Measurements from ENCODE around the gene NIN.
A peak's percentile ranks its signal among the peaks of the same experiment; 100 is the strongest.

The NIN gene

GRCh38 chr14:50786751-50787464 lies 44.1 kb downstream of the NIN start:
- no peak for DNase-seq

GRCh38 chr14:50785457-50786063 lies 45.4 kb downstream of the NIN start:
- no peak for DNase-seq

- DNase-seq, result no peak
Measured at GRCh38 chr14:50784683-50785456, 46.1 kb downstream of the NIN start.

- DNase-seq, result no peak
Measured at GRCh38 chr14:50783563-50783962, 47.4 kb downstream of the NIN start.

- DNase-seq, result no peak
Measured at GRCh38 chr14:50780393-50780792, 50.6 kb downstream of the NIN start.

- no peak for DNase-seq
Measured at GRCh38 chr14:50778721-50779483, 52.1 kb downstream of the NIN start.

GRCh38 chr14:50776522-50776921 lies 54.4 kb downstream of the NIN start:
- no peak for DNase-seq

- DNase-seq, result no peak
Measured at GRCh38 chr14:50775357-50775756, 55.6 kb downstream of the NIN start.

- no peak for DNase-seq
Measured at GRCh38 chr14:50774542-50775267, 56.3 kb downstream of the NIN start.

GRCh38 chr14:50773632-50774541 lies 57.1 kb downstream of the NIN start:
- DNase-seq, result no peak

GRCh38 chr14:50772412-50772811 lies 58.5 kb downstream of the NIN start:
- DNase-seq, result no peak

GRCh38 chr14:50770586-50770985 lies 60.4 kb downstream of the NIN start:
- no peak for DNase-seq

GRCh38 chr14:50769863-50770500 lies 61.0 kb downstream of the NIN start:
- no peak for DNase-seq

- no peak for DNase-seq
Measured at GRCh38 chr14:50768680-50769079, 62.3 kb downstream of the NIN start.

GRCh38 chr14:50766338-50766886 lies 64.5 kb downstream of the NIN start:
- no peak for DNase-seq

GRCh38 chr14:50763382-50764007 lies 67.5 kb downstream of the NIN start:
- DNase-seq, result no peak

- DNase-seq, result no peak
Measured at GRCh38 chr14:50762931-50763300, 68.0 kb downstream of the NIN start.

- peak; percentile 39 for DNase-seq
Measured at GRCh38 chr14:50762001-50762930, 68.7 kb downstream of the NIN start.

Data from stimulated activated naive CD4-positive, alpha-beta T cell treated with Interleukin-2 at 50 U/mL for 16 hours (primary cell).